ENCODE results near the gene DNAJB6. TPM values are rescaled to one million over a fixed set of nuclear protein-coding genes. Genes with fewer than 3 reads are reported as not detected.

DNAJB6 gene
- total RNA-seq, 1 experiment from 2014 or later, result 124 TPM

DNA sequence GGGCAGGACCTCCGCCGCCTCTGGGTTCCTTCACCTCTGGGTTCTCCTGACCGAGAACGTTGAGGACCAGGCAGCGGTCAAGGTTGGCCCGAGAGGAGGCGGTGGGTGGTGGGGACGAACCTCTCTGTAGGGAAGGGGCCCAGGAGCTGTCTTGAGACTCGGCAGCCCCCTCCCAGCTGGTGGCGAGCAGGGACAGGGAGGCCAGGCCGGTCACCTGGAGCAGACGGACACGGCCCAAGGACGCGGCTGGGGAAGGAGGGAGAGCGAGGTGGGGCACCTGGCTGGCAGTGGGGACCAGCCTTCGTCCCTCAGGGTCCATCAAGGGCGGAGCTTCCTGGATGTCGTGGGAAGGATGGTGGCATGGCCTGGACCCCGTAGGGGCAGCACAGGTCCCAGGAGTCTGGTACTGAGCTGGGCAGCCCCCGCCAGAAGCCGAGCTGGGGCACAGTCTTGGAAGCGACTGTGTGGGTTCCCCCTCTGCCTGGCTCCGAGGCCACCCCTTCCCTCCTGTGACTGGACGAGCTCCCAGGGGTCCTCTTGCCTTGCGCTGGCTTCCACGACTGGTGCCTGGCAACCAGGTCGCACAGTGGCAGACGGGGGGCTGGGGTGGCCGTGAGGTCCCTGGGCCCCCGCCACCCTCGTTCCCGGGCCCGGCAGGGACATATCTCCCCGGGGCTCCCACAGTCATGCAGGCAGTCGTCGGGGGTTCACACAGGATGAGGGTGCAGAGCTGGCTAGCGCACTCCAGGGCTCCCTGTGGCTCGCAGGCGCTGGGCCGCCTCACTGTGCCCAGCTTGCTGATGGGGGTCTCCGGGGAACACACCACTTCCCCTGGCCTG lies 89.9 kb downstream of the DNAJB6 start:
- Mint-ChIP-seq H3K4me3 (ENCODE audit: unreplicated experiment) (no peak overlapping the region), H3K27ac (ENCODE audit: low read depth, unreplicated experiment) (no peak overlapping the region), H3K4me1 (ENCODE audit: insufficient read depth, unreplicated experiment) (no peaks in the 10 kb centered on the region), H3K36me3 (ENCODE audit: insufficient read depth, unreplicated experiment) (peaks cover 1% of the 10 kb centered on the region), H3K9me3 (ENCODE audit: unreplicated experiment) (no peaks in the 10 kb centered on the region), H3K27me3 (ENCODE audit: insufficient read depth, unreplicated experiment) (no peaks in the 10 kb centered on the region)
- intact Hi-C loops (cut with micrococcal nuclease), result no loop called here
- CTCF ChIA-PET, result interaction anchor here (0.5 kb wide), 1 partner anchor 17 kb away, joined by 5 read pairs; no protein-coding TSS in a partner anchor
- POLR2A ChIA-PET, result no interaction called here
- no peak for DNase-seq (ENCODE audit: unreplicated experiment)
- BruUV-seq (replicated peaks), result no TSS peak
- TF ChIP-seq, protein P1, sequence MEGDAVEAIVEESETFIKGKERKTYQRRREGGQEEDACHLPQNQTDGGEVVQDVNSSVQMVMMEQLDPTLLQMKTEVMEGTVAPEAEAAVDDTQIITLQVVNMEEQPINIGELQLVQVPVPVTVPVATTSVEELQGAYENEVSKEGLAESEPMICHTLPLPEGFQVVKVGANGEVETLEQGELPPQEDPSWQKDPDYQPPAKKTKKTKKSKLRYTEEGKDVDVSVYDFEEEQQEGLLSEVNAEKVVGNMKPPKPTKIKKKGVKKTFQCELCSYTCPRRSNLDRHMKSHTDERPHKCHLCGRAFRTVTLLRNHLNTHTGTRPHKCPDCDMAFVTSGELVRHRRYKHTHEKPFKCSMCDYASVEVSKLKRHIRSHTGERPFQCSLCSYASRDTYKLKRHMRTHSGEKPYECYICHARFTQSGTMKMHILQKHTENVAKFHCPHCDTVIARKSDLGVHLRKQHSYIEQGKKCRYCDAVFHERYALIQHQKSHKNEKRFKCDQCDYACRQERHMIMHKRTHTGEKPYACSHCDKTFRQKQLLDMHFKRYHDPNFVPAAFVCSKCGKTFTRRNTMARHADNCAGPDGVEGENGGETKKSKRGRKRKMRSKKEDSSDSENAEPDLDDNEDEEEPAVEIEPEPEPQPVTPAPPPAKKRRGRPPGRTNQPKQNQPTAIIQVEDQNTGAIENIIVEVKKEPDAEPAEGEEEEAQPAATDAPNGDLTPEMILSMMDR (IDR thresholded peaks at IDR 0.05; ENCODE audit: unreplicated experiment), result no peak

DNA sequence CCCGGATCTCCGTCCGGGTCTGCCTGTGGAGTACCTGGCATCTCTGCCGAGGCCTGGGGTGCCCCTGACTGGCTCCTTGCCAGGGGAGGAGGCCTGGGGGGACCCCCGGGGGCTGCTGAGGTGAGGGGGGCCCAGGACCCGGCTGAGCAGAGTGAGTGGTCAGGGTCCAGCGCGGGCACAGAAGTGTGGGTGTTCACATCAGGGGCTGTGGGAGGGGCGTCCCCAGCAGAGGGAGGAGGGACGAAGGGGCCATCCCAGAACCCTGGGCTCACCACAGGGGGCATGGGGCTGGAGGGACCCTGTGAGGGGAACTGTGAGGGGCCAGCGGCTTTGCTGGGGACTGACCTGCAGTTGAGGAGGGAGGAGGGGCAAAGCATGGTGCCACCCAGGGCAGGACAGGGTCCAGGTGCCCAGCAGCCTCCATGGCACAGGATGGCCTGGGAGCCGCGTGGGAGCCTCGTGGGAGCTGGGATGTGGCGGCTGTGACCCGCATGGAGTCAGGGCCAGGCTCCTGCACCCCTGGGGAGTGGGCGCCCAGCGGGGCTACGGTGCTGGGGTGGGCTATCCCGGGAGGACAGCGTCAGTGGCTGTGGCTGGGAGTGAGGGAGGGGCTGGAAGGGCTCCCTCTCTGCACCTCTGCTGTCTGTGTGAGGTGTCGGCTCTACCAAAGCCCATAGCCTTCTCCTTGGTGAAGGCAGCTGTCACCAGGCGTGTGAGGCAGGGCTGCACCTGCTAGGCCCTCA lies 91.2 kb downstream of the DNAJB6 start:
- POLR2A ChIA-PET, result interaction anchor here (0.6 kb wide), 1 partner anchor 897 kb away, joined by 3 read pairs; no protein-coding TSS in a partner anchor
- CTCF ChIA-PET, result no interaction called here
- TF ChIP-seq, protein P1 (IDR thresholded peaks at IDR 0.05; ENCODE audit: unreplicated experiment), result no peak
- Mint-ChIP-seq H3K27ac (ENCODE audit: low read depth, unreplicated experiment) (no peak overlapping the region), H3K4me3 (ENCODE audit: unreplicated experiment) (no peak overlapping the region), H3K36me3 (ENCODE audit: insufficient read depth, unreplicated experiment) (no peaks in the 10 kb centered on the region), H3K9me3 (ENCODE audit: unreplicated experiment) (no peaks in the 10 kb centered on the region), H3K4me1 (ENCODE audit: insufficient read depth, unreplicated experiment) (peaks cover 8% of the 10 kb centered on the region), H3K27me3 (ENCODE audit: insufficient read depth, unreplicated experiment) (no peaks in the 10 kb centered on the region)
- no TSS peak for BruUV-seq (replicated peaks)
- intact Hi-C loops (cut with micrococcal nuclease), result no loop called here
- DNase-seq (ENCODE audit: unreplicated experiment), result no peak

DNA sequence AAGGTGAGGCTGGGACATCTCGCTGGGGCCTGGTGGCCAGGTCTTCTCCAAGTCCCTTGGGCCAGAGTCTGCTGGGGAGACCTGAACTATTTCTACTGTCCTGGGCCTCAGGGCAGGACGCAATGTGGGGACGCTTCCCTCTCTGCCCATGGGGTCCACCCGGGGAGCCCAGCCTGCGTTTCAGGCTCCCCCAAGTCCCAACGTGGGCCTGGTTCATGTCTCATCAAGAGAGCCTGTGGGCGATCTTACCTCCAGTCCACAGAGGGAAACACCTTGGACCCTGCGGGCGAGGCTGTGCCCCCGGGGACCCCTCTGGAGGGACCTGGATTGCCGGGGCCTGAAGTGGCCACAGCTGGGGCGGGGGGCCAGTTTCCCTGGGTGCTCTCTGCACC lies 91.7 kb downstream of the DNAJB6 start:
- no peaks in the 10 kb centered on the region for H3K36me3 Mint-ChIP-seq (ENCODE audit: insufficient read depth, unreplicated experiment)
- BruUV-seq (replicated peaks), result no TSS peak
- no peak overlapping the region for H3K27ac Mint-ChIP-seq (ENCODE audit: low read depth, unreplicated experiment)
- intact Hi-C loops (cut with micrococcal nuclease), result no loop called here
- peaks cover 11% of the 10 kb centered on the region for H3K4me1 Mint-ChIP-seq (ENCODE audit: insufficient read depth, unreplicated experiment)
- H3K9me3 Mint-ChIP-seq (ENCODE audit: unreplicated experiment), result no peaks in the 10 kb centered on the region
- ChIA-PET CTCF (interaction anchor here (0.7 to 1.0 kb wide), 3 partner anchors 926 to 980 kb away, joined by 3 read pairs; no protein-coding TSS in a partner anchor), POLR2A (no interaction called here)
- TF ChIP-seq, protein P1 (IDR thresholded peaks at IDR 0.05; ENCODE audit: unreplicated experiment), result no peak
- no peak for DNase-seq (ENCODE audit: unreplicated experiment)
- no peaks in the 10 kb centered on the region for H3K27me3 Mint-ChIP-seq (ENCODE audit: insufficient read depth, unreplicated experiment)
- H3K4me3 Mint-ChIP-seq (ENCODE audit: unreplicated experiment), result no peak overlapping the region

DNA sequence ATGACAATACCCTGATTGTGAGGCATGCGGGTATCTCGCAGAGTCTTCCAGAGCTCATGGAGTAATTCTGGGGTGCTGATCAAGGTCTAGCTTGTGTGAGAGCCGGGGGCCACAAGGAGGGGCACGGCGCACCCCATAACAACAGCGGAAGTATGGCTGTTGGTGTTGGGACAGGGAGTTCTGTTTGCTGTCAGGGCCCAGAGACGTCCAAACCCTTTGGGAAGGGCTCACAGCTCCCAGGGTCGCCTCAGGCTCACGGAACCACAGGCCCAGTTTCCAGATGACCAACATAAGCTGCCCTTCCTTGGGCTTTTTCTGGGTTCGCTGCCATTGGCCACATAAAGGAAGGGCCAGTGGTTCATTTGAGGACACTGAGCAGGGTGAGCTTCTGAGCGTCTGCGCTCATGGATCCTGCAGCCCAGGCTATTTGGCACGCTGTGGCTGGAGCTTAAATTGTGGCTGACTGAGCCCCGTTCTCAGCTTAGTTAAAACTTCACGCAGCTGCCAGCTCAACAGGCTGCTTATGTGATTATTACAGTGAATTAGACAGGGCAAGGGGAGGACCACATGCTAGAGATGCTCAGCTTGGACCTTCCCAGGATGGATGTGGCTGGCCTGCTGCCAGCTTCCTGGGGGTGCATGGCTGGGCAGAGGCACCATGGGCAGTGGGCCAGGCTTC lies 92.3 kb downstream of the DNAJB6 start:
- no peak for DNase-seq (ENCODE audit: unreplicated experiment)
- Mint-ChIP-seq H3K27me3 (ENCODE audit: insufficient read depth, unreplicated experiment) (no peaks in the 10 kb centered on the region), H3K4me1 (ENCODE audit: insufficient read depth, unreplicated experiment) (peaks cover 11% of the 10 kb centered on the region), H3K4me3 (ENCODE audit: unreplicated experiment) (no peak overlapping the region), H3K9me3 (ENCODE audit: unreplicated experiment) (no peaks in the 10 kb centered on the region), H3K27ac (ENCODE audit: low read depth, unreplicated experiment) (no peak overlapping the region), H3K36me3 (ENCODE audit: insufficient read depth, unreplicated experiment) (no peaks in the 10 kb centered on the region)
- POLR2A ChIA-PET, result interaction anchor here (0.6 kb wide), 1 partner anchor 154 kb away, joined by 4 read pairs; no protein-coding TSS in a partner anchor
- TF ChIP-seq, protein P1 (IDR thresholded peaks at IDR 0.05; ENCODE audit: unreplicated experiment), result no peak
- BruUV-seq (replicated peaks), result no TSS peak
- intact Hi-C loops (cut with micrococcal nuclease), result no loop called here
- CTCF ChIA-PET, result interaction anchor here (0.7 to 1.0 kb wide), 3 partner anchors 925 to 980 kb away, joined by 3 read pairs; no protein-coding TSS in a partner anchor

All from MCF 10A (cell line).